Liver (tissue), 9 donors: ENCODE data around the gene SDSL. TPM values are rescaled to one million over a fixed set of nuclear protein-coding genes. Genes with fewer than 3 reads are reported as not detected.

Experiments
- DNase-seq: peaks from one replicate; pipeline ENCODE4 v3.0.0-alpha.2; 2017; ENCODE audit warnings: low spot score
- H3K27ac ChIP-seq, 2 donors: one replicate each; pipeline ENCODE4 v1.7.0; 2013; ENCODE audit warnings: inconsistent platforms in 2 of 2, low read length in 2 of 2, control low read depth in 1 of 2, low read depth in 1 of 2, mild to moderate bottlenecking in 1 of 2
- H3K27me3 ChIP-seq, 4 donors: one replicate each; pipeline versions ENCODE4 v1.6.1 to v1.7.0; 2013; ENCODE audit warnings: low read length in 3 of 4, inconsistent platforms in 1 of 4, mild to moderate bottlenecking in 1 of 4, moderate library complexity in 1 of 4; ENCODE audit not compliant: control insufficient read depth in 4 of 4, insufficient read depth in 4 of 4
- H3K36me3 ChIP-seq, 4 donors: one replicate each; pipeline versions ENCODE4 v1.6.1 to v1.7.0; 2013; ENCODE audit warnings: low read length in 3 of 4, mild to moderate bottlenecking in 3 of 4, low read depth in 1 of 4, moderate library complexity in 1 of 4; ENCODE audit not compliant: control insufficient read depth in 4 of 4, insufficient read depth in 3 of 4
- H3K4me1 ChIP-seq, 4 donors: one replicate each; pipeline versions ENCODE4 v1.6.1 to v1.7.0; 2013; ENCODE audit warnings: low read length in 3 of 4, mild to moderate bottlenecking in 3 of 4, moderate library complexity in 1 of 4; ENCODE audit not compliant: control insufficient read depth in 4 of 4, insufficient read depth in 4 of 4
- H3K4me3 ChIP-seq, 3 donors: one replicate each; pipeline versions ENCODE4 v1.6.1 to v1.7.0; 2013; ENCODE audit warnings: low read length in 3 of 3, control low read depth in 1 of 3, low read depth in 1 of 3, mild to moderate bottlenecking in 1 of 3
- H3K9ac ChIP-seq, 2 donors: one replicate each; pipeline ENCODE4 v1.7.0; 2013; ENCODE audit warnings: low read length in 2 of 2, mild to moderate bottlenecking in 2 of 2, moderate library complexity in 2 of 2, control low read depth in 1 of 2, low read depth in 1 of 2
- H3K9me3 ChIP-seq, 4 donors: one replicate each; pipeline versions ENCODE4 v1.6.1 to v1.7.0; 2013; ENCODE audit warnings: low read length in 3 of 4; ENCODE audit not compliant: control insufficient read depth in 4 of 4
- EGR1 ChIP-seq, 2 donors: IDR thresholded peaks; 2 replicates each; pipeline ENCODE4 v1.6.1; 2016 to 2018; ENCODE audit warnings: antibody characterized with exemption in 2 of 2, low read depth in 2 of 2
- FOXA1 ChIP-seq: IDR thresholded peaks from 2 replicates; pipeline ENCODE4 v1.6.1; 2016; ENCODE audit warnings: antibody characterized with exemption
- HNF4A ChIP-seq, 2 donors: conservative IDR thresholded peaks; 2 replicates each; pipeline ENCODE4 v1.6.1; 2016; ENCODE audit warnings: antibody characterized with exemption in 2 of 2, mild to moderate bottlenecking in 2 of 2
- NR2F2 ChIP-seq: IDR thresholded peaks from 2 replicates; pipeline ENCODE4 v1.6.1; 2016; ENCODE audit warnings: antibody characterized with exemption
- WGBS: extraction: QIAGEN DNeasy Blood & Tissue Kit; methylation state at CpG from one replicate; pipeline ENCODE4 v1.1.7; 2013; 5-methylcytosine and 5-hydroxymethylcytosine counted together
- polyA plus RNA-seq, 2 donors: library from polyadenylated mRNA; stranded (reverse) in 1 of 2; unstranded in 1 of 2; fragments of 200-250 nt in 1 of 2; fragments of >200 nt in 1 of 2; fragmentation: Nextera tagmentation in 1 of 2; extraction: Ambion mirVana in 1 of 2; gene quantifications; one replicate each; pipeline versions ENCODE4 v1.2.1 to v1.2.3, GENCODE V29; 2013 to 2015
- total RNA-seq, 2 donors: library from RNA; depleted of rRNA; stranded (reverse); fragments of >200 nt; gene quantifications; one replicate each; pipeline ENCODE4 v1.2.3, GENCODE V29; 2014
- TF ChIP-seq, protein P1 (sequence below): fragments of 150-350 bp; IDR thresholded peaks from 2 replicates; pipeline ENCODE4 v1.5.1; 2017; ENCODE audit warnings: improper control_type of control experiment, low read depth, low read length; ENCODE audit not compliant: missing input control
- TF ChIP-seq, protein P2 (sequence below): IDR thresholded peaks from 2 replicates; pipeline ENCODE4 v1.6.1; 2016; ENCODE audit warnings: antibody characterized with exemption
- TF ChIP-seq, protein P3 (sequence below): IDR thresholded peaks from 2 replicates; pipeline ENCODE4 v1.6.1; 2016; ENCODE audit warnings: antibody characterized with exemption
- donor health status: healthy.
- donor health status: healthy.
- donor health status: healthy.
- donor health status: healthy.
- donor health status: healthy.

Gene SDSL
- total and polyA plus RNA-seq, 4 donors: 22.4 to 93.1 (median 33.7) TPM

DNA sequence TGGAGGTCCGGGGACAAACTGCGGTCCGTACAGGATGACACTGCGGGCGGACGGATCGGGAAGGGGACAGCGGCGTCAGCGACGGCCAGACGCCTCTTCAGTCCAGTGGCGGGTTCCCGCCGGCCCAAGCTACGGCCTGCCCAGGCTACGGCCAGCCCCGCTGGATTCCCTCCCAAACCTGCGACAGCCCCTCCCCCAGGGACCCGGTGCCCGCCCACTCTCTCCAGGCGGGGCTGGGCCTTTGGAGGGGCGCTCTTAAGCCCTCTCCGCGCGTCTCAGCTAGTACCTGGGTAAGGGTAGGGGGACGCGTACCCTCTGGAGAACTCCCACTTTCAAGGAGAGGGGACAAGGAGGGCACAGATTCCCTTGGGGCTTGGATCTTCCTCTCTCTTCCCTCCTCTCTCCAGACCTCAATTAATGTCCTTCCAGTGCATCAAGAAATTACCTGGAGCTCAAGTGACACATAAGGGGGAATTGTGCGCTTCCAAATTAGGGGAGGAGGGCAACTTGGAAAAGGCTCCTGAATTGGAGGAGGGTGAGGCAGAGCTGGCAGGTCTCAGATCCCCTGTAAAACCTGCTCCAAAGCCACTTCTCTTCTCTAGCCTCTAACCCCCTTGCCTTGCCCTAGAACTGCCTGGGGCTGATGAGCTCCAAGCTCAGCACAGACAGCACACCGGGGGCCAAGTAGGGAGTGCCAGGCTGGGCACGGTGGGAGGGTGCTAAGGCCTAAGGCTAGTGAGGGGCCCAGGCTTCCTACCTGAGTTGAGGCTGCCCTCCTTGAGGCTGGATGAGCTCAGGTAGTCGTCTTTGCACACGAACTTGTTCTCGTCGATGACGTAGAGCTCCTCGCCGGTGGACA, 46.4 kb downstream of the SDSL start:
- Histone ChIP-seq H3K27ac (no peak overlapping the region), H3K9me3 (no peaks in the 10 kb centered on the region), H3K4me3 (no peak overlapping the region), H3K9ac (no peak overlapping the region), H3K27me3 (peaks cover 19 to 61% (median 32%) of the 10 kb centered on the region in 4 donors), H3K4me1 (peaks cover 9 to 35% (median 23%) of the 10 kb centered on the region in 4 donors), H3K36me3 (no peaks in the 10 kb centered on the region)
- 4% methylated on average over 38 of the region's 38 CpGs for WGBS
- no peak for DNase-seq
- TF ChIP-seq HNF4A (conservative IDR thresholded peaks at IDR 0.05) (no peak), EGR1 (IDR thresholded peaks at IDR 0.05; ENCODE audit: low read depth in 2 of 2) (no peak)
- TF ChIP-seq, protein P1, sequence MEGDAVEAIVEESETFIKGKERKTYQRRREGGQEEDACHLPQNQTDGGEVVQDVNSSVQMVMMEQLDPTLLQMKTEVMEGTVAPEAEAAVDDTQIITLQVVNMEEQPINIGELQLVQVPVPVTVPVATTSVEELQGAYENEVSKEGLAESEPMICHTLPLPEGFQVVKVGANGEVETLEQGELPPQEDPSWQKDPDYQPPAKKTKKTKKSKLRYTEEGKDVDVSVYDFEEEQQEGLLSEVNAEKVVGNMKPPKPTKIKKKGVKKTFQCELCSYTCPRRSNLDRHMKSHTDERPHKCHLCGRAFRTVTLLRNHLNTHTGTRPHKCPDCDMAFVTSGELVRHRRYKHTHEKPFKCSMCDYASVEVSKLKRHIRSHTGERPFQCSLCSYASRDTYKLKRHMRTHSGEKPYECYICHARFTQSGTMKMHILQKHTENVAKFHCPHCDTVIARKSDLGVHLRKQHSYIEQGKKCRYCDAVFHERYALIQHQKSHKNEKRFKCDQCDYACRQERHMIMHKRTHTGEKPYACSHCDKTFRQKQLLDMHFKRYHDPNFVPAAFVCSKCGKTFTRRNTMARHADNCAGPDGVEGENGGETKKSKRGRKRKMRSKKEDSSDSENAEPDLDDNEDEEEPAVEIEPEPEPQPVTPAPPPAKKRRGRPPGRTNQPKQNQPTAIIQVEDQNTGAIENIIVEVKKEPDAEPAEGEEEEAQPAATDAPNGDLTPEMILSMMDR: no peak
- TF ChIP-seq, protein P2, sequence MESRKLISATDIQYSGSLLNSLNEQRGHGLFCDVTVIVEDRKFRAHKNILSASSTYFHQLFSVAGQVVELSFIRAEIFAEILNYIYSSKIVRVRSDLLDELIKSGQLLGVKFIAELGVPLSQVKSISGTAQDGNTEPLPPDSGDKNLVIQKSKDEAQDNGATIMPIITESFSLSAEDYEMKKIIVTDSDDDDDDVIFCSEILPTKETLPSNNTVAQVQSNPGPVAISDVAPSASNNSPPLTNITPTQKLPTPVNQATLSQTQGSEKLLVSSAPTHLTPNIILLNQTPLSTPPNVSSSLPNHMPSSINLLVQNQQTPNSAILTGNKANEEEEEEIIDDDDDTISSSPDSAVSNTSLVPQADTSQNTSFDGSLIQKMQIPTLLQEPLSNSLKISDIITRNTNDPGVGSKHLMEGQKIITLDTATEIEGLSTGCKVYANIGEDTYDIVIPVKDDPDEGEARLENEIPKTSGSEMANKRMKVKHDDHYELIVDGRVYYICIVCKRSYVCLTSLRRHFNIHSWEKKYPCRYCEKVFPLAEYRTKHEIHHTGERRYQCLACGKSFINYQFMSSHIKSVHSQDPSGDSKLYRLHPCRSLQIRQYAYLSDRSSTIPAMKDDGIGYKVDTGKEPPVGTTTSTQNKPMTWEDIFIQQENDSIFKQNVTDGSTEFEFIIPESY: no peak
- TF ChIP-seq, protein P3, sequence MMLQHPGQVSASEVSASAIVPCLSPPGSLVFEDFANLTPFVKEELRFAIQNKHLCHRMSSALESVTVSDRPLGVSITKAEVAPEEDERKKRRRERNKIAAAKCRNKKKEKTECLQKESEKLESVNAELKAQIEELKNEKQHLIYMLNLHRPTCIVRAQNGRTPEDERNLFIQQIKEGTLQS: no peak

DNA sequence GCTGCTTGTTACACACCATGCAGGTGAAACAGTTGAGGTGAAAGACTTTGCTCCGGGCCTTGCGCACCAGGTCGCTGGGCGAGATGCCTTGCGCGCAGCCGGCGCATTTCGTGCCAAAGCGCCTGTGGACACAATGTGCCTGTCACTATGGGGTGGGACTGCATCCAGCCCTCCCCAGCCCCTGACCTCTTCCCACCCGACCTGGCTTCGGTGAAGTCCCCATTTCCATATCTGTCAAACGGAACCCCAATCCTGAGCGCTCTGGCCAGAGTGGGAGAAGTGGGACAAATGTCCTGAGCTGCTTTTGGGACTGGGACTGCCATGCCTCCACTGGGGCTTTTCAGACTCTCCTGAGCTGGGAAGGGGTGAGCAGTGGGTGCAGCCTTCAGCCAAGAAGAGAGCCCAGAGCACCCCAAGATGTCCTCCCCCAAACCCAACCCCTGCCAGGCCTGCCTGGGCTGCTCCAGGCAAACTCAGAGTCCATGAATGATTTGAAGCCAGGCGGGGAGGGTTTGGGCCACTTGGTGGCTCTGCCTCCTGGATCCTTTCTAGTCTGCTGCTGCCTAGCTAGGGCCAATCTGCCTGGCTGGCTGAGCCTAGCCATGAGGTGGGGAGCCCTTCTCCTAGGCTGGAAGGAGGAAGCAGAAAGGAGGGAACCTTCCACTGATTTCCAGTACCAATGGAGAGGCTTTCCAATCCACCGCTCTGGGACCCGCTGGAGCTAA, 47.2 kb downstream of the SDSL start:
- Histone ChIP-seq H3K27ac (no peak overlapping the region), H3K9me3 (no peaks in the 10 kb centered on the region), H3K27me3 (peaks cover 20 to 55% (median 31%) of the 10 kb centered on the region in 4 donors), H3K36me3 (no peaks in the 10 kb centered on the region), H3K4me1 (peaks cover 6 to 27% (median 17%) of the 10 kb centered on the region in 4 donors), H3K4me3 (no peak overlapping the region), H3K9ac (no peak overlapping the region)
- WGBS: 6% methylated on average over 17 of the region's 17 CpGs
- DNase-seq: no peak
- no peak for TF ChIP-seq NR2F2
- TF ChIP-seq, protein P2: no peak
- TF ChIP-seq, protein P3: no peak
- TF ChIP-seq FOXA1: no peak
- no peak for TF ChIP-seq HNF4A (conservative IDR thresholded peaks at IDR 0.05)
